MM.1S (cell line): ENCODE data around the gene MTX3.

ENCODE experiments used
- CTCF ChIP-seq: fragments of 300-600 bp; sonication (generic); IDR thresholded peaks from 2 replicates; pipeline ENCODE4 v1.5.1; 2016; ENCODE audit warnings: antibody characterized with exemption, low read length, mixed read lengths
- EZH2 ChIP-seq: fragments of 300-600 bp; sonication (generic); optimal IDR thresholded peaks from 2 replicates; pipeline ENCODE3; 2017; ENCODE audit warnings: low read depth, mild to moderate bottlenecking, antibody characterized with exemption, low read length, mixed read lengths
- EZH2phosphoT487 ChIP-seq: fragments of 300-600 bp; sonication (generic); IDR thresholded peaks from 2 replicates; pipeline ENCODE4 v1.6.1; 2018; ENCODE audit warnings: antibody characterized with exemption, low read length

- TF ChIP-seq CTCF (no peak), EZH2 (no peak), EZH2phosphoT487 (no peak)
These were observed 54.9 kb downstream of the MTX3 start for GRCh38 chr5:79936002-79936645.
